Effector memory CD4-positive, alpha-beta T cell (primary cell): ENCODE data around the gene ERC2.

Experiments
- DNase-seq, 3 donors: peaks; one replicate each; pipeline ENCODE4 v3.0.0-alpha.2; 2020
- H3K27ac ChIP-seq: 2 replicates; pipeline ENCODE4 v1.7.0; 2013; ENCODE audit warnings: mild to moderate bottlenecking, low read length, moderate library complexity; ENCODE audit not compliant: insufficient read depth, poor library complexity, severe bottlenecking
- H3K27me3 ChIP-seq: replicated peaks from 2 replicates; pipeline ENCODE4 v1.7.0; 2013; ENCODE audit warnings: mild to moderate bottlenecking, low read length; ENCODE audit not compliant: insufficient read depth, control insufficient read depth, poor library complexity, severe bottlenecking
- H3K36me3 ChIP-seq: 2 replicates; pipeline ENCODE4 v1.7.0; 2013; ENCODE audit warnings: mild to moderate bottlenecking, low read length, moderate library complexity; ENCODE audit not compliant: control insufficient read depth, insufficient read depth
- H3K4me1 ChIP-seq: 2 replicates; pipeline ENCODE4 v1.7.0; 2013; ENCODE audit warnings: low read length, mild to moderate bottlenecking; ENCODE audit not compliant: control insufficient read depth, insufficient read depth, poor library complexity, severe bottlenecking
- H3K4me3 ChIP-seq: 2 replicates; pipeline ENCODE4 v1.7.0; 2013; ENCODE audit warnings: low read length, low read depth, mild to moderate bottlenecking; ENCODE audit not compliant: insufficient read depth, poor library complexity, severe bottlenecking
- H3K9me3 ChIP-seq: 2 replicates; pipeline ENCODE4 v1.7.0; 2013; ENCODE audit warnings: mild to moderate bottlenecking, low read length, moderate library complexity; ENCODE audit not compliant: control insufficient read depth

ERC2 gene

GRCh38 chr3:55639143-55639542, 829.1 kb downstream of the ERC2 start:
- DNase-seq, result no peak
- Histone ChIP-seq H3K27ac (no peak overlapping the region), H3K36me3 (no peaks in the 10 kb centered on the region), H3K4me1 (no peaks in the 10 kb centered on the region), H3K27me3 (no peaks in the 10 kb centered on the region), H3K9me3 (no peaks in the 10 kb centered on the region), H3K4me3 (no peak overlapping the region)

GRCh38 chr3:55637906-55638638, 830.2 kb downstream of the ERC2 start:
- Histone ChIP-seq H3K4me3 (no peak overlapping the region), H3K36me3 (no peaks in the 10 kb centered on the region), H3K27ac (no peak overlapping the region), H3K4me1 (no peaks in the 10 kb centered on the region), H3K27me3 (no peaks in the 10 kb centered on the region), H3K9me3 (no peaks in the 10 kb centered on the region)
- DNase-seq, result no peak

- Histone ChIP-seq H3K36me3 (no peaks in the 10 kb centered on the region), H3K9me3 (no peaks in the 10 kb centered on the region), H3K27me3 (no peaks in the 10 kb centered on the region), H3K27ac (no peak overlapping the region), H3K4me1 (no peaks in the 10 kb centered on the region), H3K4me3 (no peak overlapping the region)
- no peak for DNase-seq
Observed at GRCh38 chr3:55636300-55637195, 831.7 kb downstream of the ERC2 start.

- H3K4me1 ChIP-seq, result no peaks in the 10 kb centered on the region
- no peak overlapping the region for H3K4me3 ChIP-seq
- H3K27me3 ChIP-seq, result no peaks in the 10 kb centered on the region
- no peak overlapping the region for H3K27ac ChIP-seq
- DNase-seq, result no peak
- no peaks in the 10 kb centered on the region for H3K36me3 ChIP-seq
- H3K9me3 ChIP-seq, result no peaks in the 10 kb centered on the region
Observed at GRCh38 chr3:55634345-55634744, 833.9 kb downstream of the ERC2 start.

- no peak overlapping the region for H3K27ac ChIP-seq
- H3K27me3 ChIP-seq, result no peaks in the 10 kb centered on the region
- no peaks in the 10 kb centered on the region for H3K36me3 ChIP-seq
- no peaks in the 10 kb centered on the region for H3K9me3 ChIP-seq
- no peak overlapping the region for H3K4me3 ChIP-seq
- no peak for DNase-seq
- H3K4me1 ChIP-seq, result no peaks in the 10 kb centered on the region
Observed at GRCh38 chr3:55633333-55633732, 834.9 kb downstream of the ERC2 start.

DNA sequence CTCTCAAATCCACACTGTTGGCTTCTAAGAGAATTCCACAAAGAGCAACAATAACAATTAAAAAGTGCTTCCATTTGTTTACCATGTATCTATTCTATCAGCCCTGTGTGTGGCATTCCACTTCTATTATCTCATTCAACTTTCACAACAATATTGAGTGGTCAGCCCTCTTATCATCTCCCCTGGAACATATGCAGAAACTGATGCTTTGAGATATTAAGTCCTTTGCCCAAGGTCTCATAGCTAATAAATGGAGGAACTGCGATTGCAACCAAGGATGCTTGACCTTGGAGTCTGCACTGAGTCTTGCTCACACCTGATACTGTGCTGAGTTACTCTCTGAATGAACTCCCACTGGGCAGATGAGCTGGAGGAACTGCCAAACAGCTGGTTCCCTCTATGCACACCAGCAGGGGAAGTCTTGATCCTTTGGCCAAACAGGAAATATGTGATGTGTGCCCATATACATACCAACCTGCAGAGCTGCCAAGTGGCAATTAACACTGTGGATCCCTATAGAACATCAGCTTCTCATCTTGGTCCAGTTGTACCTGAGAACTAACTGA, 836.4 kb downstream of the ERC2 start:
- Histone ChIP-seq H3K27me3 (no peaks in the 10 kb centered on the region), H3K36me3 (no peaks in the 10 kb centered on the region), H3K27ac (no peak overlapping the region), H3K9me3 (no peaks in the 10 kb centered on the region), H3K4me3 (no peak overlapping the region), H3K4me1 (no peaks in the 10 kb centered on the region)
- DNase-seq, result no peak

DNA sequence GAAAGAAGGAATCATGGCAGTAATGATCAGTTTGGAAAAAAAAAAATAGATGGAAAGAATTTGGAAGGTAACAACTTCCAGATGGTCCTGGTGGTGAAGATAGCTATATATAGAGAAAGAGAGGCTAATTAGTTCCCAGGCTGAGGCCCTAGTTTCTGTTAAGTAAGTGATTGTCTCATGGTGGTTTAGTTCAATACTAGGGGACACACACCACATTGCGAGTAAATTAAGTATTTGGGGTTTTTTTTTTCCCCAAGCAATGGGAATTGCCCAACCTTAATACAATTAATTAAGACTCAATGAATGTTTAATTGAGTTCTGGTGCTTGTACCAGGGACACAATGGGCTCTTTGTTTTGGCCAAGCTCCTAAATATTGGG, 837.4 kb downstream of the ERC2 start:
- H3K4me1 ChIP-seq, result no peaks in the 10 kb centered on the region
- H3K27ac ChIP-seq, result no peak overlapping the region
- no peaks in the 10 kb centered on the region for H3K36me3 ChIP-seq
- no peak overlapping the region for H3K4me3 ChIP-seq
- H3K27me3 ChIP-seq, result no peaks in the 10 kb centered on the region
- no peaks in the 10 kb centered on the region for H3K9me3 ChIP-seq
- no peak for DNase-seq

DNA sequence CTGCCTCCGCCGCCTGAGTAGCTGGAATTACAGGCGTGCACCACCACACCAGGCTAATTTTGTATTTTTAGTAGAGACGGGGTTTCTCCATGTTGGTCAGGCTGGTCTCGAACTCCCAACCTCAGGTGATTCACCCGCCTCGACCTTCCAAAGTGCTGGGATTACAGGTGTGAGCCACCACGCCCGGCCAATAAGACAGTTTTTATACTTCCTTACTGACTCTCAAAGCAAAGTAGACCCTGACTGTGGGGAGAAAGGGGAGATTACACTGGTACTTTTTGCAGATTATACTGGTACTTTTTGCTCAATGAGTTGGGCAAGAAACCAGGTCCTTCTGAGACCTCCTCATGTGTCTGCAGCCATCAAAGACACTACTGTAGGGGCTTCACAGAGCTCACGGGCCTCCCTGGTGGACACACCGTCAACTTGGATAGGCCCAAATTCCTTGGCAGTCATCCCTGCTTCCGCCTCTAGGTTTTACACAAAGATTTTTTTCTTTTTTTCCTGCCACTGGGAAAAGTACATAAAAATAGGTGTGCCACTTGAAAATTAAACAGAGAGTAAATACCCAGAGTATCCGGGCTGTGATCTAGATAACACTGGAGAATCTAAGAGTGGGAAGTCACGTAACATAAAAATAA, 837.9 kb downstream of the ERC2 start:
- no peaks in the 10 kb centered on the region for H3K27me3 ChIP-seq
- H3K4me1 ChIP-seq, result no peaks in the 10 kb centered on the region
- no peak for DNase-seq
- H3K4me3 ChIP-seq, result no peak overlapping the region
- H3K36me3 ChIP-seq, result no peaks in the 10 kb centered on the region
- H3K9me3 ChIP-seq, result no peaks in the 10 kb centered on the region
- H3K27ac ChIP-seq, result no peak overlapping the region

GRCh38 chr3:55629432-55629831, 838.8 kb downstream of the ERC2 start:
- Histone ChIP-seq H3K36me3 (no peaks in the 10 kb centered on the region), H3K9me3 (no peaks in the 10 kb centered on the region), H3K27me3 (no peaks in the 10 kb centered on the region), H3K4me3 (no peak overlapping the region), H3K4me1 (no peaks in the 10 kb centered on the region), H3K27ac (no peak overlapping the region)
- no peak for DNase-seq
